Measurements from ENCODE around the gene LRG1. TPM values are rescaled to one million over a fixed set of nuclear protein-coding genes. Genes with fewer than 3 reads are reported as not detected.

LRG1 gene
- polyA plus RNA-seq, 1 donor from 2014 or later = not detected

GRCh38 chr19:4586245-4586644, 46.4 kb upstream of the LRG1 start:
- Histone ChIP-seq H3K4me2 (ENCODE audit: low read length) (no peak overlapping the region), H3K9me3 (ENCODE audit: low read length) (no peaks in the 10 kb centered on the region), H2AFZ (ENCODE audit: low read depth, low read length) (no peak overlapping the region), H3K4me3 (ENCODE audit: low read length) (no peak overlapping the region), H3F3A (ENCODE audit: insufficient read depth, low read length, poor library complexity, severe bottlenecking) (no peaks in the 10 kb centered on the region), H3K27me3 (ENCODE audit: insufficient read depth, low read depth, low read length) (no peaks in the 10 kb centered on the region), H3K9me2 (ENCODE audit: insufficient read depth, low read length) (no peaks in the 10 kb centered on the region), H3K79me2 (replicated peaks; ENCODE audit: insufficient read depth, low read length) (no peaks in the 10 kb centered on the region), H3K9ac (ENCODE audit: low read length) (no peak overlapping the region), H3K36me3 (ENCODE audit: insufficient read depth, low read length) (no peaks in the 10 kb centered on the region), H3K27ac (ENCODE audit: low read length) (no peak overlapping the region), H4K20me1 (ENCODE audit: insufficient read depth) (no peaks in the 10 kb centered on the region)
- TF ChIP-seq RAD21 (conservative IDR thresholded peaks at IDR 0.05) = no peak
- TF ChIP-seq, protein P1, sequence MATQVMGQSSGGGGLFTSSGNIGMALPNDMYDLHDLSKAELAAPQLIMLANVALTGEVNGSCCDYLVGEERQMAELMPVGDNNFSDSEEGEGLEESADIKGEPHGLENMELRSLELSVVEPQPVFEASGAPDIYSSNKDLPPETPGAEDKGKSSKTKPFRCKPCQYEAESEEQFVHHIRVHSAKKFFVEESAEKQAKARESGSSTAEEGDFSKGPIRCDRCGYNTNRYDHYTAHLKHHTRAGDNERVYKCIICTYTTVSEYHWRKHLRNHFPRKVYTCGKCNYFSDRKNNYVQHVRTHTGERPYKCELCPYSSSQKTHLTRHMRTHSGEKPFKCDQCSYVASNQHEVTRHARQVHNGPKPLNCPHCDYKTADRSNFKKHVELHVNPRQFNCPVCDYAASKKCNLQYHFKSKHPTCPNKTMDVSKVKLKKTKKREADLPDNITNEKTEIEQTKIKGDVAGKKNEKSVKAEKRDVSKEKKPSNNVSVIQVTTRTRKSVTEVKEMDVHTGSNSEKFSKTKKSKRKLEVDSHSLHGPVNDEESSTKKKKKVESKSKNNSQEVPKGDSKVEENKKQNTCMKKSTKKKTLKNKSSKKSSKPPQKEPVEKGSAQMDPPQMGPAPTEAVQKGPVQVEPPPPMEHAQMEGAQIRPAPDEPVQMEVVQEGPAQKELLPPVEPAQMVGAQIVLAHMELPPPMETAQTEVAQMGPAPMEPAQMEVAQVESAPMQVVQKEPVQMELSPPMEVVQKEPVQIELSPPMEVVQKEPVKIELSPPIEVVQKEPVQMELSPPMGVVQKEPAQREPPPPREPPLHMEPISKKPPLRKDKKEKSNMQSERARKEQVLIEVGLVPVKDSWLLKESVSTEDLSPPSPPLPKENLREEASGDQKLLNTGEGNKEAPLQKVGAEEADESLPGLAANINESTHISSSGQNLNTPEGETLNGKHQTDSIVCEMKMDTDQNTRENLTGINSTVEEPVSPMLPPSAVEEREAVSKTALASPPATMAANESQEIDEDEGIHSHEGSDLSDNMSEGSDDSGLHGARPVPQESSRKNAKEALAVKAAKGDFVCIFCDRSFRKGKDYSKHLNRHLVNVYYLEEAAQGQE (IDR thresholded peaks at IDR 0.05; ENCODE audit: borderline replicate concordance) = no peak
- TF ChIP-seq TAF1 (IDR thresholded peaks at IDR 0.05; ENCODE audit: low read depth) = no peak
- TF ChIP-seq SMC3 (conservative IDR thresholded peaks at IDR 0.05; ENCODE audit: poor library complexity) = no peak
- TF ChIP-seq EP300 (conservative IDR thresholded peaks at IDR 0.05; ENCODE audit: poor library complexity, severe bottlenecking) = no peak
- no peak for TF ChIP-seq POLR2AphosphoS5 (IDR thresholded peaks at IDR 0.05)
- no peak for TF ChIP-seq CTCF (IDR thresholded peaks at IDR 0.05; ENCODE audit: poor library complexity, severe bottlenecking)
- no peak for TF ChIP-seq EZH2 (IDR thresholded peaks at IDR 0.05; ENCODE audit: borderline replicate concordance, insufficient read depth, low read length, poor library complexity, severe bottlenecking)
- TF ChIP-seq MXI1 (conservative IDR thresholded peaks at IDR 0.05; ENCODE audit: poor library complexity, severe bottlenecking) = no peak

DNA sequence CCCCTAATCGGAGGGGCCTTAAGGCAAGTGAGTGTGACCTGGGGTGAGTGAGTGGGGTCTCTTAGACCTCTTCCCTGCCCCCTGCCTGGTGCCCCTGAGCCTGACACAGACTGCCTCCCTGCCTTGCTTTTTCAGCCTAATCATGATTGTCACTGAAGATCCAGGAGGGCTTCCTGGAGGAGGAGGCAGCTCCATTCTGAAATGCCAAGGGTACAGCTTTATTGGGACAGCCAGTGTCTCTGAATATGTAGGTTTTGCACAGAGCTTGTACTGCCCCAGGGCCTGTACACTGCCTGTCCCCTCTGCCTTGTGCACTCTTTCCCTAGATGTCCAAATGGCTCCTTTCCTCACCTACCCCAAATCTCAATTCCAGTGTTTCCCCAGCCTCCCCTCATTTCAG, 45.7 kb upstream of the LRG1 start:
- Histone ChIP-seq H3K4me3 (ENCODE audit: low read length) (no peak overlapping the region), H3K79me2 (replicated peaks; ENCODE audit: insufficient read depth, low read length) (no peaks in the 10 kb centered on the region), H3K9me2 (ENCODE audit: insufficient read depth, low read length) (no peaks in the 10 kb centered on the region), H3K36me3 (ENCODE audit: insufficient read depth, low read length) (no peaks in the 10 kb centered on the region), H4K20me1 (ENCODE audit: insufficient read depth) (no peaks in the 10 kb centered on the region), H3K9me3 (ENCODE audit: low read length) (no peaks in the 10 kb centered on the region), H3F3A (ENCODE audit: insufficient read depth, low read length, poor library complexity, severe bottlenecking) (no peaks in the 10 kb centered on the region), H3K9ac (ENCODE audit: low read length) (no peak overlapping the region), H2AFZ (ENCODE audit: low read depth, low read length) (no peak overlapping the region), H3K4me2 (ENCODE audit: low read length) (no peak overlapping the region), H3K27ac (ENCODE audit: low read length) (no peak overlapping the region), H3K27me3 (ENCODE audit: insufficient read depth, low read depth, low read length) (no peaks in the 10 kb centered on the region)
- TF ChIP-seq TAF1 (IDR thresholded peaks at IDR 0.05; ENCODE audit: low read depth) = no peak
- no peak for TF ChIP-seq MXI1 (conservative IDR thresholded peaks at IDR 0.05; ENCODE audit: poor library complexity, severe bottlenecking)
- no peak for TF ChIP-seq POLR2AphosphoS5 (IDR thresholded peaks at IDR 0.05)
- no peak for TF ChIP-seq RAD21 (conservative IDR thresholded peaks at IDR 0.05)
- TF ChIP-seq SMC3 (conservative IDR thresholded peaks at IDR 0.05; ENCODE audit: poor library complexity) = no peak
- no peak for TF ChIP-seq CTCF (IDR thresholded peaks at IDR 0.05; ENCODE audit: poor library complexity, severe bottlenecking)
- TF ChIP-seq EZH2 (IDR thresholded peaks at IDR 0.05; ENCODE audit: borderline replicate concordance, insufficient read depth, low read length, poor library complexity, severe bottlenecking) = no peak
- no peak for TF ChIP-seq EP300 (conservative IDR thresholded peaks at IDR 0.05; ENCODE audit: poor library complexity, severe bottlenecking)
- TF ChIP-seq, protein P1 (IDR thresholded peaks at IDR 0.05; ENCODE audit: borderline replicate concordance) = no peak

Measured in neural cell (in vitro differentiated cells).